GM19452 (cell line): ENCODE measurements around the gene ARL15.

ENCODE experiments used
- ATAC-seq: cut with Tn5 transposase; IDR thresholded peaks from one replicate; pipeline ENCODE4 v1.9.1; 2021; ENCODE audit not compliant: unreplicated experiment

The ARL15 gene

DNA sequence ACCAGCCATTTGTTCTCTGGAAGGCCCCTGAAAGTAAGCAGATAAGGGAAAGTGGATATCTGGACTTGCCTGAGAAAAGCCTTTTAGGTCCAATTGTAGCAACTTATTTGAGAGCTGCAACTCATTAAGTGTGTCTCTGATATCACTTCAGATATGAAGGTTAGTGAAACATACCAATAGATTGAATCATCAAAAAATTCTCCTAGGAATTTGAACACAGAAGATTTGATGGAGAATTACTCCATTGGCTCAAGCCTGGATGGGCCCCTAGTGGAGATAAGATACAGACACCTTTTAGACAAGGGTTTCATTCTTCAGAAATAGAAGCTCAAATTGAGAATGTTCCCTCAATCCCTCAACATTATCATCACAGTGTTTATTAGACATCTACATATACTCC is 393.3 kb downstream of the ARL15 start:
- ATAC-seq = no peak

DNA sequence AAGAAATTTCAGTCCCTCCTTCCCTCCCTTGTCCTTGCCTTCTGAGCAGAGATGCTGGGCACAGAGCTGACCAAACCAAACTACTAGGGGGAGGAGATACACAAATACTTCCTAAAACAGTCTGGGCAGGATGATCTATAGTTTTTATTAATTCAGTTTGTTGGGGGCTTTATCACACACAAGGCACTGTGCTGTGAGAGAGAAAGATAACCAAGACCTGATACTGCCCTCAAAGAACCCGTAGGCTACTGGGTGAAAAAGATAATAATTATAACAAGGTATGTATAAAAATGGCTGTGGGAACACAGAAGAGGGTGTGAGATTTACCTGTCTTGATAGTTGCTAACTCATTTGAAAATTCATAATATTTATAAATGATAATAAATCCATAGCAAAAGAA is 395.3 kb downstream of the ARL15 start:
- no peak for ATAC-seq

DNA sequence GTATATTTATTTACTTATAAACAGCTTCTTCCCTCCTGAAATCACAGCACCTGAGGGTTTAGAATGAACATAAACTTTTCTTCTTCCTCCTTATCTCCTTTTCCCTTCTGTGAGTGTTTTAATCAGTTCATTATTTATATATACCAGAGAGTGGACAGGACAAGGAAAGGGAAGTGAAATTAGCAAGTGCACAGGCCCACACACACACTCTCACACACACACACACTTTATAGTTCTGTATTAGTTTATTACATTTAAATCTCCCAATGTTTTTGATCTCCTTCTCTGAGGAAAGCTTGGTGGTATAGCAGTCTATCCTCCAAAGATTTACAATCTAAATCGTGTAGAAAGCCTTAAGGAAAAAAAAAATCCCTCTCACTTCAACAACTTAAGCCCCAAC is 396.4 kb downstream of the ARL15 start:
- ATAC-seq = no peak

DNA sequence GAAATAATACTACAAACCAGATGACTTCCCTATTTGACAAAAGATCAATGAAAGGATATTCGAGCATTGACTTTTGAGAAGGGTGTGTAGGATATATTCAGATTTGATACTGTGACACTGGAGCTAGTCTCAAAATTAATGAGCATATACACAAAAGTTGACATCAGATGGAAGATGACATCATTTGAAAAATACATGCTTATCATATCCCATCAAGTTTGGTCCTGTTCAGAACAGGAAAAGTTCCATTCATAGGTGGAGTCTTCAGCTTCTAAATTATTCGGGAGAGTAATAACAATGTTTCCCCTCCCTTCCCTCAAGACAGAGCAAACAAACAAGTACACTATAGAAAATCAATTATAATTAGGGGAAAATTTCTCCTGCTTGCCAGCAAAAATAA is 401.6 kb downstream of the ARL15 start:
- ATAC-seq = no peak

DNA sequence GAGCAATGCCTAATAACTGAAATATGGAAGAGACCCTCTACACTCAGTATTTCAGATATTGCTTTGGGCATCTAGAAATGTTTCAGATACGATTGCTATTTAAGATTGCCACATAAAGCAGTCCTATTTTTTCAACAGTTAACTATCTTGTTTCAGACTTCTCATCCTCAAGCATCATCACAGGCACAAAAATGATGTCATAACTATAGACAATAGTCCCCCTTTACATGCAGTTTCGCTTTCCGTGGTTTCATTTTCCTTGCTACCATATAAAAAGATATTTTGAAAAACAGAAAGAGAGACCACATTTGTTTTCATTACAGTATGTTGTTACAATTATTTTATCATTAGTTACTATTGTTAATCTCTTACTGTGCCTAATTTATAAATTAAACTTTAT is 402.5 kb downstream of the ARL15 start:
- no peak for ATAC-seq

DNA sequence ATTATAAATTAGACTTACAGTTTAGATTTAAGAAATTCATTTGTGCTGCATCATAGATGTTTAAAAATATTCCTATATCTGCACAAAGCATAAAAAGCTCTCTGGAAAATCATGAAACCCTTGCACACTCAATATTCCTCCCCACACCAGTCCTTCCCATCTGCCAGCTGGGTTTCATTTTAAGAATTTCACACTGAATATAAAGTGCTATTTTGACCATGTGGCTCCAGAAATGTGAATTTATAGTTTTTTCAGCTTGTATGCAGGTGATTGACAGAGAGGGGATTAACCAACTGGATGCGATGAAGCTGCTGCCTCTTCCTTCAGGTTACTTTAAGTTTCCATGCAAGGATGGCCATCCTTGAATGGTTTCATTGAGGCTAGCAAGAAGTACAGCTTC is 403.6 kb downstream of the ARL15 start:
- ATAC-seq = no peak

DNA sequence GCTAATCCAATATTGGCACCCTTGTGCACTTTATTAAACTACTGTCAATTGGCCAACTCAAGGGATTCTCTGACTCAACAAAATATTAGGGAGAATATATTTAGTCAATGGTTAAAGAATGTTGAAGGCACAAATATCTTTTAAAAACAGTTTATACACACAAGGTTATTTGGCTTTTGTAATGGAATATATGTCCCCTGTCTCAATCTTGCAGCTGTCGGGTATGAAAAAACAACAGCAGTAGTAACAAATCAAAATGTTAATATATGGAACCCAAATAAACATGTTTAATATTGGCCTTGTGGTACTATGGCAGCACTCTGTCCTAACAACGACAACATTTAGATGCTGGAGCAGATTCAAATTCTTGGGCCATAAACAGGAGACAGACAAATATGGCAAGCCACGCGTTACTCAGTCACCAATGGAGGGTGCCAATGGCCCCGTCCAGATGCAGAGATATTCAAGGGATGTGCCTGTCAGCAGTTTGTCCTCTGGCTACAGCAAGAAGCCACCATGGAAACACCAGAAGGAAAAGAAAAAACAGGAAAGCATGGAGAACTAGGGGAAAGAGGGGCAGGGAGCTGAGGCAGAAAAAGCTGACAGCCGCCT is 408.0 kb downstream of the ARL15 start:
- no peak for ATAC-seq

DNA sequence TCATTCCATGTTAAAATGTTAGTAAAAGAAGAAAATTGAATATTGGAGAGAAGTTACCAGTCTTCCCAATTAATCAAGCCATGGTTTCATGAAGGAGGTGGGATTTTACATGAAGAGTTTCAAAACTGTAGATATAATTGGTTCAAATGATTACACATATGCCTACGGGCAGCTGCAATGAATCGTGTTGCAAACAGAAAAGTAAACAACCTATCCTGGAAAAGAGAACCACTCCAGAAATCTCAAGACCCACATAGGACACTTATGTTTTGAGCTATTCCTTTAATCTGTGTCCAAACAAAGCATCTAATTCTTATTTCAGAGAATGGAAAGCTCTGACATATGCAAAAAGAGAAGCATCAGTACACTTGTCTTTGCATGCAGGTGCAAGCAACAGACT is 409.7 kb downstream of the ARL15 start:
- no peak for ATAC-seq

DNA sequence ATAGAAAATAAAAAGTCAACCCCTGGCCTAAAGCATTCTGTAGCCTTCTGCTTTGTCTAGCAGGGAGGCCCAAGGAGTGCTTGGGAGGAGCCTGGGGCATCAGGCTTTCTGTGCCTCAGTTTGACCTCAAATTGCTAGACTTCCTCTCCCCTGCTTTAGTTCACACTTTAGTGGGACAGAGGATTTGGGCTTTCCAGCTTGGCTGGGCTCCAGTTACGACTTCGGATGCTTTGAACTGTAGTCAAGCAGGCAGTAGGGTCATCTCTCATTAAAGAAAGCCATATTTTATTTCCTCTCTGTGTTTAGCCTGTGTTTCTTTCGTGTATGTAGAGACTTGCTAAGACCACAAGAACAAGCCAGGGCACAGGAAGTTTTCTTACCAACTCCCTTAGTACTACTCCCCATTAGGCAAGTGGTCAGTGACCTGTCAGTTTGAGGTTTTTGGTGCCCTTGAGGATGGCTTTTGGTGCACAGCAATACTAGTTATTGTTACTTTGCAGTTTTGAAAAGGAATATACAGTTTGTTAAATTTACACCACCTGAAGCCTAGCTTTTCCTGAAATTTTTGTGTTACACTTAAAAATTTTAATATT is 415.2 kb downstream of the ARL15 start:
- ATAC-seq = no peak

DNA sequence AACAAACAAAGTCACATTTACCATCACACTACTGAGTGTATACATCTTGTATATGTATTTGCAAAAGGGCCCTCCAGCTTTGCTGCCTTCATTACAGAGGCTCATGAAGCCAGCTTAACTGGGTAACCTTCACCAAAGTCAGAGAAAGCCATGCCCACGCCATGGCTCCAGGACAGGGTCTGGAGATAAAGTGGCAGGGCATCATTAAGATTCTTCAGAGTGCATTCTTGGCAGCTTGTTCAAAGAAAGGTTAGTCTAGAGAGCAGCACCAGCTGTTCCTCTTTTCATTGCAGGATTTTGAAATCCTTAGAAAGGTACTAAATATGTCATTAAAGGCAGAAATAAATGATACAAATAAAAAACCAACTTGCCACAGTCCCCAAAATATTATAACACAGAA is 416.7 kb downstream of the ARL15 start:
- ATAC-seq = no peak

DNA sequence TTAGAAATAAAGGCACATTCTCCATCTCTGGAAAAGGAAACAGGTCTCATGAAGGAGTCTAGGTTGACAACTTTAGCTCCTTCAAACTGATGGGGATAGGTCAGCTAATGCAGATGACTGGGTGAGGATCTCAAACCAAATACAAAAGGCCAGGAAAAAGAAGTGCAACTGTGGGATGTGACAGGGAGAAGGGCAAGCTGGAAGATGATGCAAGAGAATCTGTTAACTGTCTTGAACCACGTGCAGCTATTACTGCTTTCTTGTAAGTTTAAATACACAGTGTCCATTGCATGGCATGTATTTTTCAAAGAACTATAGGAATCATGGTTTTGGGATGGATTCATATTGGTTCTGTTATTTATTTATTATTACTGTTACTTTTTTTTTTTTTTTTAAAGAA is 418.1 kb downstream of the ARL15 start:
- ATAC-seq = no peak

DNA sequence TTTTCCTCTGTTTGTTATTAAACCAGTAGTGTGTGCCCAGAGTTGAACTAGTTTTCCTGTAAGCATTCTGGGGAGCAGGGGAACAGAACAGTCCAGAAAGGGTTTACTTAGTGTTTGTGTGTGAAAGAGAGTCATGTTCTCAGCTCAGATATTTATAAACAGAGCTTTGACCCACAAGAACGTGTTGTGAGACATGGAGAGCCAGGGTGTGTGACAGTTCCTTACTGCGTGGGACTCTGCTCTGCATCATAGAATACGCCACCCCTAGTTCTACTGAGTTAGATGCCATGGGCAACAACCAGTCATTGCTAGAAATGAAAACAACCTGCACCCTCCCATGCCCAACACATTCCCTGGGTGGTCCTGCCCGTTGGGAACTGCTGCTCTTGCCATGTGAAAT is 419.2 kb downstream of the ARL15 start:
- no peak for ATAC-seq

DNA sequence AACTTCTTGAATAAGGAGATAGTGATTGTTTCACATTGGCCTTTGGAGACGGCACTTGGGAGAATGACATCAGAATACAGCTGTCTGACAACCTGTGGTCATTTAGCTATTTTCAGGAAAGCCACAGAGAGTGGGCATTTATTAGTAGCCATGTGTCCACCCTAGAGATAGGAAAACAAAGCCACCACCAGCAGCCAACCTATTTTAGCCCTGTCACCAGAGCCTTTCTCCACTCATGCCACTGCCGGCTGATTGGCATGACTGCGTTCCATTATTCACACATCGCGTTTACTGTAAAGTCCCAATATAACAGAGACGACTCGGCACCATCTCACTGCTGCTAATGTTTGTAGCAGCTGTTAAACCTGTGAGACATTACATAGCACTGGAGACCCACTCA is 419.9 kb downstream of the ARL15 start:
- no peak for ATAC-seq

DNA sequence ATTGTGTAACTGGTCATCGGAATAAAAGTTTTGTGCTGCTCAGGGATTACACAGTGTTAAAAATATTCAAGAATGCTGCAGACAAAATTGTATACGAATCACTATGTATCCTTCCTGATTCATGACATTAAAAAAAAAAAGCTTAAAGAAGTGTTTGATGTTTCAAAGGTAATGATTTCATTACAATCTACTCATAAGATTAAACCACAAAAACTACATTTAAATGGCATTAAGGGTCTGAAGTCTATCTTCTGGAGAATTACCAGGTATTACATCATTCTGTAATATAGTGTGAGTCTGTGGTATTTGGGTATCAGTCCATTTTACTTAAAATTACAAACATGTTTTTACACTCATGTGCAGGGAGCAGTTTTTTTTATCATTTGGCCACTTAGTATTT is 425.5 kb downstream of the ARL15 start:
- no peak for ATAC-seq

DNA sequence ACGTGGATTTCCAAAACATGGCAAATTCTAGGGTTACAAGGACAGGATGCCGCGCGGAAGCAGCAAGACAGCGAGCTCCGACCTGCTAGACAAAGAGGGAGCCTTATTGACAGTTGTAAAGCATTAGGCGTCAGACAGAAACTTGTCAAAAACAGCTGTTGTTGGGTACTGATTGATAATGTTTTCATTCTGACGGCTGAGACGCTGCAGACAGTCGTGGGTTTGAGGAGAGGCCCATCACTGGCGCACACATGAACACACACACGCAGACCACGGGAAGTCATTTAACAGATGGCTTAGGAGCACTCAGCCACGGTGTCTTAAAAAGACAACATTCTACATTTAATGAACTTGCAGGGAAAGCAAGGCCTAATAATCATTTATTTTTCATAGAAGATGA is 426.0 kb downstream of the ARL15 start:
- ATAC-seq = no peak

DNA sequence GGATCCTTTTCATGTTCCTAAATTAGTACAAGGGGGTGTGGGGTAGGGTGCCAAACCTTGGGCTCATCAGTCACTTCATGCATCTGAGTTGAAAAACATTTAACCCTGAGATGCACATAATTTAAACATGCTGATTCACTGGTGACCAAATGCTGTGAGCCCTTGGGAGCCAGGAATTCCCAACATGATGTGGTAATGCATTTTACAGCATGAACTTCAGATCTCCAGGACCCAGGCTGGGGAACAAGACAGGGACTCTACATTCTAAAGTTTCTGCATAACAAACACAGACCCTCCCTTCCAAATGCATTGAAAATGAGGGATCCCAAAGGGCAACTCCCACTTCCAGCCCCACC is 427.7 kb downstream of the ARL15 start:
- ATAC-seq = no peak

DNA sequence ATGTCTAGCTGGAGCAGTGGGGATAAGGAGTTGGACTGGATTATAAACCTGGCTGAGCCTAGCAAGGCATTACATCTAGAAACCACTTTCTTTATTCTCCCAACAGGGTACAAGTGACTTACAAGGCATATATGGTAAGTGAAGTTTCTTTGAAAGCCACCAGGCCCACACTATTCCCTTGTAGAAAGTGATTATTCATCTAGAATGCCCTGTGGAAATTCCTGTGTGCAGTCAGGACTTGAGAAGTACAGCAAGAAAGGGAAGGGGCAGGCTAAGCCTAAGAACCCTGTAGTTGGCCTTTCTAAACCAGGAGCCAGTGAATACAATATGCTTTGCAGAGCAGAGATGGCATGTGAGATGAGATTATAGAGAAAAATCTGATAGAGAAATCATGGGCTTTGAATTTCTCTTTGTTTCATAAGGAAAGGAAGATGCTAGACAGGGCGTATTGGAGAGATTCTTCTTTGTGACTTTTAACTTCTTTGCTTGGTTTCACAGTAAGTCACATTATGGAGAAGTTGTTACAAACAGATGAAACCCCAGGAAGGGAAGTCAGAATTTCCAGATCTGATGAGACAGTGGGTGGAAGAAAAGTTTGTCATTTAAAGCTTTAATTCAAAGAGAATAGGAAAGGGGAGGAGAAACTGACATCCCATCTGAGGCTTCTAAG is 428.2 kb downstream of the ARL15 start:
- no peak for ATAC-seq

DNA sequence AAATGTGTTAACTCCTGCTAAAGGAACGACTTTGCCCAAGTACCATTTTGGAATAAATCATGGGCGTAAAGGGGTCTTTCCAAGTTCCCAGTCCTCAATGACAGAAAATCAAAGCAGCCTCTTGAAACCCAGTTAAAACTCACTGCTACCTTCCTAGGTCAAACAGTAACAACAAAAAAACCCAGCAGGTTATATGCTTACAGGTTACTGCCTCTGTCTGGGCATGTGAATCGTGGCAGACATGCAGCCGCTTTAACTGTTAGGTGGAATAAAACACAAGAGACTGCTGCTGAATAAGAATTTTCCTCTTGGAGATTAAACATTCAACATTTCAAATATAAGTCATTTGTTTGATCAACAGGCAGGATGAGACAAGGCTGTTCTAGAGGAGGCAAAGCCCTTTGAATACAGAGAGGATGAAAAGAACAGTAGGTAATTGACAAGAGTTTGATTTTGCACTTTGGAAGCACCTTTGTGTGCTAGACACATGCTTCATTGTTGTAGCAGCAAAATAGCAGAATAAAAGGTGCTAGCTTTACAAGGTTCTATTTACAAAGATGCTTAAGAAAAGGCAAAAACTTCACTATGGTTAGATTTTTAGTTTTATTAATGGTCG is 430.6 kb downstream of the ARL15 start:
- no peak for ATAC-seq

DNA sequence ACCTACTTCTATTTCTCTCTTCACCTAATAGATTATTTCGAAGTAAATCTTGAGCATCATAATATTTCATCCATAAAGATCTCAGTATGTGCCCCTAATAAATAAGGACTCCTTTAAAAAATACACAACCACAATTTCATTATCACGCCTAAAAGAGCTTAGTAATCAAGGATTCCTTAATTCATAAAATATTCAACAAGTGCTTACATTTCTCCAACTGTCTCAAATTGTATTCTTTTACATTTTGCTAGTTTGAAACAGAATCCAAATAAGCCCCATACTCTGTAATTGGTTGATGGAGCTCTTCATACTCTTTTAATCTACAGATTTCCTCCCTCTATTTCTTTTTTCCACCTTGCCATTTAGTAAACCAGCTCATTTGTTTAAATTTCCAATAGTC is 432.4 kb downstream of the ARL15 start:
- no peak for ATAC-seq

DNA sequence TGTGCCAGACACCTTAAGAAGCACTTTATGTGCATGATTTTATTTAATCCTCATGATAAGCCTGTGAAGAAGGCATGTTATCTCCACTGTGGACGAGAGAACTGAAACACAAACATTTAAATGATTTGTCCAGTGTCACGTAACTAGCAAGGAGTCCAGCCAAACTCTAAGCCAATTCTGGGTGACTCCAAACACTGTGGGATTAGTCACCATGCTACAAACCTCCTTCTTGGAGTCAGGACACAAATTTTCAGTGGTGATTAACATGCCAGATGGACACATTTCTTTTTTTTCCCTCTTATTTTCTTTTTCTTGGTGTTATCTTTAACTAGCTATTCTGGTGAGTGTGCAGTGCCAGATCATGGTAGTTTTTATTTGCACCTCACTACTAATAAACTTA is 433.1 kb downstream of the ARL15 start:
- ATAC-seq = no peak

DNA sequence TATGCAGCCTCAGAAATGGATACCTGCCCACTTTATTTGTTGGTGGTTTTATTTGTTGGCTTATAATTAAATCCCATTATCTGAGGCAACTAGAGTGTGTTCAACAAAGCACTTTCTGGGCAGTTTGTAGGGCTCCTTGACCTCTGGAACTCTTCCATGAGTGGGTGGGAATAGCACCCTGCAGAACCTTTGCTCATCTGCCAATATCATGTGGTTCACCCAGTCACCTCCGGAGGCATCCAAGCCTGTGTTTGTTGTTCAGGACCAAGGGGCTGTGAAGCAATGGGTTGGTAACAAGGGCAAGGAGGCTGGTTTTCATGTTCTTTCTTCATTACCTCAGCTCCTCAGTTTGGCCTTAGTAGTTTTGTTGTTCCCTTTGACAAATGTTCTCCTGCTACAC is 436.0 kb downstream of the ARL15 start:
- ATAC-seq = no peak

DNA sequence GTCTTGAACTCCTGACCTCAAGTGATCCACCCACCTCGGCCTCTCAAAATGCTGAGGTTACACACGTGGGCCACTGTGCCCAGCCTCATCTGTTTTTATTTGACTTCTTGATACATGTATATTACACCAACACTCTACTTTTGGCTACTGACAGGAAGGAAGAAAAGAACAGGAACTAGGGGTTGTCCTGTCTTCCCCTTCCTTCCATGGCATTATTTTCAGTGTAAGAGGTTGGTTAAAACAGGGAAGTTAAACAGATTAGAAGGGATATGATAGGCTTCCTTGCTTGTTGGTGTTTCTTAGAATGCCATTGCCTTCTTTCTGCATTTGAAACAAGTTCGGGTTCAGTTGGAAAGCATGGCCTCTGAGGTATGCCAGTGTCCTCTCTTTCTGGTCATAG is 437.1 kb downstream of the ARL15 start:
- ATAC-seq = no peak

DNA sequence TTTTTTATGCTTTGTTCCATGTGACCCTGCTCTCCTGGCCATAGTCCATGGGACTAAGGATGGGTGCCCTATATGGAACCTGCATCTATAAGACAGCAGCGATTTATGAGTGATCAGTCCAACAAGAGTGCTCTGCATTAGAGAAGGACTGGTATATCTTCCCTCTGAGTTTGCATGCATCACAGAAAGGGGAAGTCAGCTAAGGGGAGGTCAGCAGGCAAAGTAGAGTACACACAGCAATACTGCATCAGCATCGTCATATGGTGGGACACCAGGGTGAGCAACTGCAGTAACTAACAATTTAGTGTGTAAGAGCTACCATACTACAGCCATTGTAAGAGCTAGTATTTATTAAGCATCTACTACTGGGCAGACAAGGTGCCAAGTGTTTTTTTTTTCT is 438.6 kb downstream of the ARL15 start:
- ATAC-seq = no peak
